Measurements from ENCODE around the gene OR13C5.
"Not testable (repeated sequence)": the region's sequence is repeated elsewhere in the genome, so short reads cannot be mapped to it uniquely, and the experiment has no call there.

OR13C5 gene, protein sequence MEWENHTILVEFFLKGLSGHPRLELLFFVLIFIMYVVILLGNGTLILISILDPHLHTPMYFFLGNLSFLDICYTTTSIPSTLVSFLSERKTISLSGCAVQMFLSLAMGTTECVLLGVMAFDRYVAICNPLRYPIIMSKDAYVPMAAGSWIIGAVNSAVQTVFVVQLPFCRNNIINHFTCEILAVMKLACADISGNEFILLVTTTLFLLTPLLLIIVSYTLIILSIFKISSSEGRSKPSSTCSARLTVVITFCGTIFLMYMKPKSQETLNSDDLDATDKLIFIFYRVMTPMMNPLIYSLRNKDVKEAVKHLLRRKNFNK

DNA sequence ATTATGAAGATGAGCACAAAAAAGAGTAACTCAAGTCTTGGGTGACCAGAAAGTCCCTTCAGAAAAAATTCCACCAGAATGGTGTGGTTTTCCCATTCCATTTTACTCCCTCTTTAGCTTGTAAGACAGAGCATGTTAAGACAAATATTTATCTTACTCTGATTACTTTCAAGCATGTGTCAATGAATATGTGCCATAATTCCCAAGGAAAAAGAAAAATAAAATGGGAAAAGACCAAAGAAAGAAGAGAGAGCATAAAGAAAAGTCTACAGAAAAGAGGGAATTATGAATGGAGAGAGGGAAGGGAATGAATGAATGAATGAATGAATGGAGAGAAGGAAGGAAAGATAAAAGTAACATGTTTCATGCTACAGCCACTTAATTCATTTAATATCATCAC, at the start of gene OR13C5:
Gene OR13C5 (minus strand): TSS at position 101 of the 400 bp plus-strand sequence. CDS start 0 bp downstream, at position 101.
- not testable (repeated sequence) for DNase-seq

DNA sequence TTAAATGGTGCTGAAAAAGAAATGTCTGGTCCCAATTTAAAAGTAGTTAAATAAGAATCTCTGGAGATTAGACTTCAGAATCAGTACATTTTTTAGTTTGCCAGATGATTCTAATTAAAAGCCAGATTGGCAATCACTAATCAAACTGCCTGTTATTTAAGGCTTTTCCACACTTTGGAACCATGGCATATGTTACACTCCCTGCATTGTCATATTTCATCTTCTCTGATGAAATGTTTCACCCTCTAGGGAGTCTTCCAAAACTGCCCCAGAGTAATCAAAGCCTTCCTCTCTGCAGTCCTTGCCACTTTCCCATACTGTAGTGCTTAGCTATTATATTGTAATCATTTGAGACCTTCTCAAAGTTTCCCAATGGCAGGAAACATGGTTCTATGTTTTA, 36.2 kb upstream of the OR13C5 start:
- DNase-seq: no peak

DNA sequence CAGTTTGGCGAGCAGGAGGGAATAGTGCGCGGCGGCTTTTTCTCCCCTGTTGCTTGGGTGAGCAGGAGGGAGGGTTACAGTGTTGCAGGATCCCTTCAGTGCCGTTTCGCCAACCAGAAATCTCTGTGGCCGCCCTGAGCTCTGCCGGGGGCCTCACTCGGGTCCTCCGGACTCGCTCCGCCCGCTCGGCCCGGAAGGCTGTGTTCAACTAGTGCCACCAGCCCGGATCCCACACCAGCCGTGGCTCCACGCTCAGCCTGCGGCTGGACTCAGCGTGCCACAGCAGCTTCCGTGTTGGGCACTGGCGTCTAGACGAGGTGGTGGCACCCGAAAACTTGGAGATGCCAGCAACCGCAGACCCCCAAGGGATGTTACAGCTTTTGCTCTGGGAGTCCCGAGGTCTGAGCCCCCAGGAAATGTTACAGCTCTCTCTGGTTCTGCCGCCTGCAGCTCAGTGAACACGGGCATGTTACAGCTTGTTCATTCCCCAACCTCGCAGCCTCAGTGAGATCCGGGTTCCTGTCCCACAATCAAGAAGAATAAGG, 34.8 kb upstream of the OR13C5 start:
- no peak for DNase-seq

DNA sequence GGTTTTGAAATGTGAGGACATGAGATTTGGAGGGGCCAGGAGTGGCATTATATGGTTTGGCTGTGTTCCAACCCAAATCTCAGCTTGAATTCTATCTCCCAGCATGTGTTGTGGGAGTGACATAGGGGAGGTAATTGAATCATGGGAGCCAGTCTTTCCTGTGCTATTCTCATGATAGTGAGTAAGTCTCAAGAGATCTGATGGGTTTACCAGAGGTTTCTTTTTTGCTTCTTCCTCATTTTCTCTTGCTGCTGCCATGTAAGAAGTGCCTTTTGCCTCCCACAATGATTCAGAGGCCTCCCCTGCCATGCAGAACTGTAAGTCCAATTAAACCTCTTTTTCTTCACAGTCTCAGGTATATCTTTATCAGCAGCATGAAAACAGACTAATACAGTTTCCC, 26.8 kb upstream of the OR13C5 start:
- not testable (repeated sequence) for DNase-seq

DNA sequence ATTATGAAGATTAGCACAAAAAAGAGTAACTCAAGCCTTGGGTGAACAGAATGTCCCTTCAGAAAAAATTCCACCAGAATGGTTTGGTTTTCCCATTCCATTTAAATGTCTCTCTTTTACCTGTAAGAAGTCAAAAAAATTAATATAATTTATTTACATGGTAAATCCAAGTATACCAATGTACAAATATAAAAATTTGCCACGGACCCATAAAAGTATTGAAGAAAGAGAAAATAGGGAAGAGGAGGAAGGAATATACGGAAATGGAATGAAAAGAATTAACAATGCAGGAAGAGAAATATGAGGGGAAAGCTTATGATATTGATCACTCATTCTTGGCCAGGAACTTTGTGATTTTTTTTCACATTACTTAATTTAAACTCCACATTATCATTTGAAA, 18.9 kb upstream of the OR13C5 start, which contains the start of gene OR13C9:
Gene OR13C9 (minus strand): TSS at position 101 of the 400 bp plus-strand sequence. CDS start 0 bp downstream, at position 101.
- DNase-seq: no peak

DNA sequence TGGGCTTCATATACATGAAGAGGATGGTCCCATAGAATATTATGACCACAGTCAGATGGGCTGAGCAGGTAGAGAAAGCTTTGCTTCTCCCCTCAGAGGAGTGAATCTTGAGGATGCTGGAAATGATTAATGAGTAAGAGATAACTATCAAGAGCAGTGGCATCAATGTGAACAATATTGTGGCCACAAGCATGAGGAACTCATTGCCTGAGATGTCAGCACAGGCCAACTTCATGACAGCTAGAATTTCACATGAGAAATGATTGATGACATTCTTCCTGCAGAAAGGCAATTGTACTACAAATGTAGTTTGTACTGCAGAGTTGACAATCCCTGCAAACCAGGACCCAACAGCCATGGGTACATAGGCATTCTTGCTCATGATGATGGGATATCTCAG, 18.2 kb upstream of the OR13C5 start:
- DNase-seq: no peak

DNA sequence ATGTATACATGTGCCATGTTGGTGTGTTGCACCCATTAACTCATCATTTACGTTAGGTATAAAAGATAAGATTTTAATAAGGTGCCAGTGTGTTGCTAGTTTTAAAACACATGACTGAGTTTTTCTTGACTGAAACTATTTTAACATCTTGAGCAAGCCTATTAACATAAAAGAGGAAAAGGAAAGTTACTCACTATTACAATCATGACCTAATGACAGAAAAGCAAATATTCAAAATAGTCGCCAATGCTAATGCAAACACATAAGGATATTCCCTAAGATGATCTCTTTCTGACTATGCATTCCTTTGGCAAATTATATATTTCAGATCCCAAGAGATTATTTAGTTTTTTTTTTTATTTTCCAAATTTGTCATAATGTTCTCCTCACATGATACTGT, 12.0 kb upstream of the OR13C5 start:
- DNase-seq: no peak

DNA sequence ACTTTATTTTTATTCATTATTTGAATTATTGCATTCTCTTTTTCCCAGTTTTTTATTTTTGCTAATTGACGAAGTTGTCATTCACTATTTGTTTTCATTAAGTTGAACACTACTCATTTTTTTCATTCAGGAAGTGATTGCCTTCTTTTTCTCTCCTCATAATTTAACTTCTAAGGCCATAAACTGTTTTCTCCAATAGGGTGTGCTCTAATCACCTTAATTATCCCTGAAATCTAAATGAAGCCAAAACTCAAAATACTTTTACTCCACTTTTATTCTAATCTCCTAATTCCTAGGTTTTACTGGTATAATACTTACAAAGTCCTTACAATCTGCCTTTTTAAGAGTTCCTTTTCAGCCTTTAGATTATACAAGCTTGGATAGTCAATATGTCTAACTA, 9.1 kb upstream of the OR13C5 start:
- no peak for DNase-seq

DNA sequence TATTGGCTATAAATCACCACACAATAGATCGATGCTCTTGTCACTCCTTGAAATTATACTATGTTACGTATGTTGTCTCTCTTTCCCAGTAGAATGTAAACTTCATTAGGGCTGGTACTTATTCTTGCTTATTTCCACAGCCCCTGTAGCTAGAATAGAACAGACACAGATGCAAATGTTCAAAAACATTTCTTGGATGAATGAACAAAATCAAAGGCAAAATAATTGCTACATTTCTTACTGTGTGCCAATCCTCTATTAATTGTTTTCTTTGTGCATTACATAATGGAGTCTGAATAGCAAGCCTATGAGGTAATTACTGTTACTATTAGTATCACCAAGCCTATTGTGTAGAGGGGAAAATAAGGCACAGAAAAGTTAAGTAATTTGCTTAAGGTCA, 6.9 kb upstream of the OR13C5 start:
- no peak for DNase-seq

DNA sequence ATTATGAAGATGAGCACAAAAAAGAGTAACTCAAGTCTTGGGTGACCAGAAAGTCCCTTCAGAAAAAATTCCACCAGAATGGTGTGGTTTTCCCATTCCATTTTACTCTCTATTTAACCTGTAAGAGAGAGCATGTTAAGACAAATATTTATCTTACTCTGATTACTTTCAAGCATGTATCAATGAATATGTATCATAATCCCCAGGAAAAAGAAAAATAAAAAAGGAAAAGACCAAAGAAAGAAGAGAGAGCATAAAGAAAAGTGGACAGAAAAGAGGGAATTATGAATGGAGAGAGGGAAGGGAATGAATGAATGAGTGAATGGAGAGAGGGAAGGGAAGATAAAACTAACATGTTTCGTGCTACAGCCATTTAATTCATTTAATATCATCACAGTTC, 6.3 kb upstream of the OR13C5 start, which contains the start of gene OR13C2:
Gene OR13C2 (minus strand): TSS at position 101 of the 400 bp plus-strand sequence. CDS start 0 bp downstream, at position 101.
- not testable (repeated sequence) for DNase-seq

DNA sequence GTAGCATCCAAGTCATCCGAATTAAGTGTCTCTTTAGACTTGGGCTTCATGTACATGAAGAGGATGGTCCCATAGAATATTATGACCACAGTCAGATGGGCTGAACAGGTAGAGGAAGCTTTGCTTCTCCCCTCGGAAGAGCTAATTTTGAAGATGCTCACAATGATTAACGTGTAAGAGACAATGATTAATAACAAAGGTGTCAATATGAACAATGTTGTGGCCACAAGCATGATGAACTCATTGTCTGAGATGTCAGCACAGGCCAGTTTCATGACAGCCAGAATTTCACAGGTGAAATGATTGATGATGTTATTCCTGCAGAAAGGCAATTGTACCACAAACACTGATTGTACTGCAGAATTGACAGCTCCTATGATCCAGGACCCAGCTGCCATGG, 5.6 kb upstream of the OR13C5 start:
- no peak for DNase-seq

DNA sequence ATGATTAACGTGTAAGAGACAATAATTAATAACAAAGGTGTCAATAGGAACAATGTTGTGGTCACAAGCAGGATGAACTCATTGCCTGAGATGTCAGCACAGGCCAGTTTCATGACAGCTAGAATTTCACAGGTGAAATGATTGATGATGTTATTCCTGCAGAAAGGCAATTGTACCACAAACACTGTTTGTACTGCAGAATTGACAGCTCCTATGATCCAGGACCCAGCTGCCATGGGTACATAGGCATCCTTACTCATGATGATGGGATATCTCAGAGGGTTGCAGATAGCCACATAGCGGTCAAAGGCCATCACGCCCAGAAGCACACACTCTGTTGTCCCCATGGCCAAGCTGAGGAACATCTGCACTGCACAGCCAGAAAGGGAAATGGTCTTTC, 464 bp downstream of the OR13C5 start:
- not testable (repeated sequence) for DNase-seq

DNA sequence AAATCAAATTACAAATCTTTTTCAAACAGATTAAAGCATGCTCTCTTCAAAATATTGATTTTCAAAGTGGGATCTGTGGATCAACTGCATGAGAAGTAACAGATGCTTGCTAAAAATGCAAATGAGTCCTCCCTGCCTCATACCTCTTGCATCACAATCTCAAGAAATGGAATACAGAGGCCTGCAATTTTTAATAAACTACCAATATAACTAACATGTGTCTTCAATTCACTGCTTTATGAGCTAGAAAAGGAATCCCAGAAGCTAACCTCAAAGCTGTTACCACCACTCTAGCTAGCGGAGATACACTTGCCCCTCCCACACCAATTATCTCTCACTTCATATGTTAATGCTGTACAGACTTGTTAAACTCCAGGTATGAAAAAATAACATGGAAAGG, 9.6 kb downstream of the OR13C5 start:
- DNase-seq: no peak

DNA sequence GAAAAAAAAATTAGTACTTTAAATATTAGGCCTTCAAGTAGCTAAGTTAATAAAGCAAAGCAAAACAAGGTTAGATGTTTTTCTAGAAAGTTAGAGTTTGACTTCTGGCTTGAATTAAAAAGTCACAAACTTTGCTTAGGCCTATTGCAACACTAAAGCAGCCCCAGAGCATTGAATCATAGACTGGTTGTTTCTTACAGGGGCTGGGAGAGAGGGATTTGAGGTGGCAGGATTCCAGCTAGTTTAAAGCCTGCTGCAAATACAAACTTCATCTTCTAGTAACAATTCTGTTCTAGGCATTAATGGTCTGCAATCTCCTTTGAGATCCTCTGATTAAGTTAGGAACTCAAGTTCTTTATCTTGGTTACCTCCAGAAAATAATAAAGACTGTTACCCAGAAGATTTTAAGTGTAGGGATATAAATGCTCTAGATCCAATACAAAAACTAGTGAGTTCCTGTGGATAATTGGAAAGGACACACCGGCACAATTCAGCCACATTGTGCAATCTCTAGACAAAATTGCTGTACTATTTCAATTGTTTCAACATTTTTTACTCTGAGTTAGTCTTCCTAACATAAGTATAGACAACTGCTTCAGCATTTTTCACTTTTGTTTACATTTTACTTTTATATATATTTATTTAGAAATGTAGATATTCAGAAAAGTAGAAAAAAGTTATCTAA, 12.6 kb downstream of the OR13C5 start:
- DNase-seq: no peak

DNA sequence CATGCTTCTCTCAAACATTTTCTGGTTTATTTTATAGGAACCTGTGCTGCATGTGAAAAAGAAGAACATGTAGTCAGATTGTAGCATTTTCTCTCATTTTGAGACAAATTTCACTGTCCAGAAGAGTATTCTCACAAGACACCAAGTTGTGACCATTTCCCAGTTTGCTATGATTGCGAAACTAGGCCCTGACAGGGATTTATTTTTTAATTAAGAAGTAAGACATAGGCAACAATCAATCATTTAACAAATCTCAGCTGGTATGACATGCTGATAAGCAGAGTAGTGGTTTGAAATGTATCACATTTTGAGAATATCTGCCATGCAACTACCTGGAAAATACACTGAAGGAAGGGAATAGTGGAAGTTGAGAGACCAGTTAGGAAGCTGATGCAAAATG, 18.7 kb downstream of the OR13C5 start:
- no peak for DNase-seq

DNA sequence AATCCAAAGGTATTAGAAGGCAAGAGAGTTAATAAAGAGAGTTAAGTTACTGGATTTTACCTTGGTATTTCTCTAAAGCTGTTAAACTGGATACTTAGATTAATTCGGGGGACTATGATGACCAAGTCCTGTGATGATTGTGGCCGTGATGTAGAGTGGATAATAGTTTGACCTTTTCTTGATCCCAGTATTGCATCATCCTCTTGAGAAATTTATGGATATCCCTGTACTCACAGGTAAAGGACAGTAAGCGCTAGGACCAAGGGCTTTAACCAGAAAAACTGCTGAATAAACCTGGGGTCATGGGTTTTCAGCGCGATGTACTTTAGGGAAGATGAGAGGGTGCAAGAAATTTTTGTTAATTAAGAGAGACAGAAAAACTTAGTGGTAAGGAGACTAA, 21.9 kb downstream of the OR13C5 start:
- no peak for DNase-seq

DNA sequence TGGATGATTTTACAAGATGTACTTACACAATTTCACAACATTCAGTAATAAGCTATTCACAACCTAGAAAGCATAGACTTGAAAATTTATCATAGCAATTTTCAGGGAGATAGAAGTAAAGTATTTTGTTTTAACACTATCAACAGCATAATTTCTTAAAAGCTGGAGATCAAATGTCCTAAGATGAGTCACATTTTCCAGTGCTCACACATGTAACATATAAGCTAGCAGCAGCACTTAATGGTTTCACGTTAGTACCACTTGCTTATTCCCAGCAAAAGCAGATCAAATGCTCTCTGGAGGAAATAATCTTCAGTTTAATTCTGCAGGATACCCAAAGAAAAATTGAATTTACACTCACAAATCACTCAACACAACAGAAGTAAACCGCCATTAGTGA, 23.8 kb downstream of the OR13C5 start:
- no peak for DNase-seq

DNA sequence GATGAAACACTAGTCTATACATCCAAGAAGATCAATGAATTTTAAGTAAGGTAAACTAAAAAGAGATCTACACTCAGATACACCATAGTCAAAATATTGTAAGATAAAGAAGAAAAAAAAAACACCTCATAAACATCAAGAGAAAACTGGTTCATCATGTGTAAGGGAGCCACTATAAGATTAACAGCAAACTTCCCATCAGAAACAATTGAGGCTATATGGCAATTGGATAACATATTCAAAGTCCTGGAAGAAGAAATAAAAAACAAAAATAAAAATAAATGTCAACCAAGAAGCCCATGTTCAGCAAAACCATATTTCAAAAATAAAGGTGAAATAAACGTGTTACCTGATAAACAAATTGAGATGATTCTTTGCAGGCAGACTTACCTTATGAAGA, 26.6 kb downstream of the OR13C5 start:
- DNase-seq: no peak

DNA sequence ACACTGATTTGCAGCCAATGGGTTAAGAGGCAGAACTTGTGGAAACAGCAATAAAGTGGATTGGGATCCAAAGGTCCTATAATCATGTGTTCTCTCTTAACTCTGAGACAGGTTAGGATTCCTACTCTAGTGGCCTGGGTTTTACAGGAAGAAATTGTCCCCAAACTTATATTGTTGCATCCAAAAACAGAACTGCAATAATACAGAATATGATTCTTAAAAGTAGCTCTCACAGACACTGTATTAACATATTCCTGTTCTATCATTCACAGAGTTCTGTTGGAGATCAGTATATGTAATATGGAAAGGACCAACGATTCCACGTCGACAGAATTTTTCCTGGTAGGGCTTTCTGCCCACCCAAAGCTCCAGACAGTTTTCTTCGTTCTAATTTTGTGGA, 30.3 kb downstream of the OR13C5 start, which contains the start of gene OR13C8:
Gene OR13C8 (plus strand): TSS at position 301 of the 400 bp plus-strand sequence. CDS start 0 bp downstream, at position 301.
- no peak for DNase-seq

DNA sequence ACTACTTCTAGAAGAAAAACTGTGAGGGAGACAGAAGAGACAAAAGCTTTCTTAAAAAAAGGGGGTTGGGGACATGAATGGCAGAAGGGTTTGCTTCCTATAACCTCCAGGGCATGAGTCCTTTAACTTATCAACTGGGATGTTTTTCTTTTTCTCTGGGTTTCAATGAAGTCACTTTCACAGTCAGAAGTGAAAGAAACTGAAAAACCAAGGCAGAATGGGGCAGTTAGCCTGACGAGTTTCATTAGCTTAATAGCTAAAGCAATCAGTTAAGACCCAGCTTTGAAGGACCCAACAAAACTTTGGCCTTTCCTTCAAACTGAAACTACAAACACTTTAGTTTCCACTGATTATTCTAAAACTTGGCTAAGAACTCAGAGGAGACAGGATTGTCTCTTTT, 34.9 kb downstream of the OR13C5 start:
- DNase-seq: no peak

DNA sequence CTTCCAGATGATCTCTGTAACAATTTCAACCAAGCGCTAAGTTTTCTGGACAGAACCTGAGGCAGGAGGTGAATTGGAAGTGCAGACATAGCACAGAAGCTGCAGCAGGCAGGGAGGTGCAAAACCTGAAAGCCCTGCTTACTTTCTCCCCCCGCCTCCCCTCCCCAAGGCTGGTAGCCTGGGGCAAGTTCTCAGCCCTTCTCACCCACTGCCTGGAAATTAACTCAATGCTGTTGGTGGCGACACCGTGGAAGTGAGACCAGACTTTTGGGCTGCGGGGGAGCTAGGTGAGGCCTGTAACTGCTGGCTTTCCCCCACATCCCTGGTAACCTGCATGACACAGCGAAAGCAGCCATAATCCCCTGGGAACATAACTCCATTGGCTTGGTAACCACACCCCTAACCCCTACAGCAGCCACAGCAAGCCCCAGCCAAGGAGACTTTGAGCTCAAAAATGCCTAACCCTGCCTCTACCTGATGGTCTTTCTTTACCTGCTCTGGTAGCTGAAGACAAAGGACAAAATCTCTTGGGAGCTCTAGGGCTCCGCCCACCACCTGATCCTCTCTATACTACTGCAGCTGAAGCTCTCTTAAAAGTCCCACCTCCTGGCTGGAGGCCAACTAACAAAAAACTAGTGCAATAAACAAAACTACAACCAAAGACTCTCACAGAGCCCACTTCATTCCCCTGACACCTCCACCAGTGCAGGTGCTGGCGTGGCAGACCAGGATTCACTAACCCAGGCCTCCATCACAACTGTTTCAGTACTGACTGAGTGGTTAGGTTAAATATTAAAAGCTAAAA, 42.2 kb downstream of the OR13C5 start:
- DNase-seq: no peak

DNA sequence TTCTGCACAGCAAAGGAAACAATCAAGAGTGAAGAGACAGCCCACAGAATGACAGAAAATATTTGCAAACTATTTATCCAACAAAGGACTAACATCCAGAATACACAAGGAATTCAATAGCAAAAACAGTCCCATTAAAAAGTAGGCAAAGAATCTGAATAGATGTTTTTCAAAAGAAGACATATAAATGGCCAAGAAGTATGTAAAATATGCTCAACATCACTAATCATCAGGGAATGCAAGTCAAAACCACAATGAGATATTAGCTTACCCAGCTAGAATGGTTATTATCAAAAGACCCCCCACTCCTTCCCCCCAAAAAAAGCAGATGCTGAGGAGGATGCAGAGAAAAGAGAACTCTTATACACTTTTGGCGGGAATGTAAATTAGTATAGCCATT, 43.7 kb downstream of the OR13C5 start:
- DNase-seq: no peak

DNA sequence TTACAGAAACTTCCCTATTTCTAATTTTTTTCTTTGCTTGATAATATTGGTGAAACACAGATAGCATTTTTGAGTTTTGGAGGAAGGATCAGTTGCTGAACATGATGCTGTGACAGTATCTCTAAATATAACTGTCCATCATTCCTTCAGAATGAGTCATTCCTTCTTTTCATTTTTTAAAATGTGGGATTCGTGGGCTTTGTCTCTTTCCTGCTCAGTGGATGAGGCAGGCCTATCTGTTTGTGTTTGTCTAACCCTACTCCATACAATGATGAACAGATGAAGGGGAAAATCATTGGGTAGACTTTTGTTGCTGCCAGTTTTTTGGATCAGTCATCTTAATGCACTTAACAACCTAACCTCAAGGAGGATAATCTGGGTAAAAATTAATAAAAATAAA, 46.0 kb downstream of the OR13C5 start:
- DNase-seq: no peak

All from stimulated activated CD4-positive, alpha-beta T cell treated with anti-CD3 and anti-CD28 coated beads, Interleukin-2, amount 100 ng/mL, for 48 hours (primary cell).